Measurements from ENCODE around the gene CHRNE.

The CHRNE gene

GRCh38 chr17:4851084-4851483 is 51.8 kb downstream of the CHRNE start:
- DNase-seq, result no peak

GRCh38 chr17:4850246-4850645 is 52.7 kb downstream of the CHRNE start:
- DNase-seq, result no peak

- DNase-seq, result no peak
Measured at GRCh38 chr17:4849011-4849536, 53.8 kb downstream of the CHRNE start.
